GM12878 (cell line): ENCODE measurements around the gene RO60. TPM values are rescaled to one million over a fixed set of nuclear protein-coding genes. Genes with fewer than 3 reads are reported as not detected.

Source experiments
- ATAC-seq: fragments of 200-7000 bp; cut with Tn5 transposase; 3 replicates; pipeline ENCODE4 v1.9.1; 2020; ENCODE audit warnings: mild to moderate bottlenecking, moderate library complexity
- BruUV-seq: library from RNA; stranded (reverse); fragments of 400-500 nt; replicated peaks from 2 replicates; lab custom pipeline; 2021; lab: Mats Ljungman, UMichigan
- CTCF ChIA-PET: fragments of 300-600 bp; sonication (Branson Sonifier 250); formaldehyde crosslinking; extraction: SDS; loops from one replicate; lab custom pipeline; 2021; ENCODE audit warnings: inconsistent platforms; lab: Yijun Ruan, JAX
- POLR2A ChIA-PET: fragments of 350-600 bp; formaldehyde crosslinking; extraction: SDS; loops from one replicate; lab custom pipeline; 2021; ENCODE audit warnings: inconsistent platforms; lab: Charles Lee
- RAD21 ChIA-PET: fragments of 300-600 bp; sonication (Branson Sonifier 250); formaldehyde crosslinking; loops from one replicate; lab custom pipeline; 2023; ENCODE audit warnings: antibody characterized with exemption; ENCODE audit not compliant: unreplicated experiment; lab: Charles Lee
- SMC1A ChIA-PET: fragments of 300-600 bp; sonication (Branson Sonifier 250); formaldehyde crosslinking; loops from one replicate; lab custom pipeline; 2023; ENCODE audit not compliant: unreplicated experiment, uncharacterized antibody; lab: Charles Lee
- DNase-seq: peaks from one replicate; pipeline ENCODE4 v3.0.0-alpha.2; 2011; ENCODE audit warnings: low read depth, low spot score
- FAIRE-seq: peaks from 3 replicates; lab custom pipeline; 2011; peaks lifted over from hg19 to GRCh38; lab: Jason Lieb, UNC
- H2AFZ ChIP-seq: 2 replicates; pipeline ENCODE4 v1.6.0; 2011; ENCODE audit warnings: low read depth, low read length, control low read depth; ENCODE audit not compliant: control insufficient read depth
- H3K27ac ChIP-seq: 2 replicates; pipeline ENCODE4 v1.5.1; 2011; ENCODE audit warnings: control low read depth; ENCODE audit not compliant: control insufficient read depth, insufficient read depth
- H3K27me3 ChIP-seq, 2 experiments: replicated peaks in 1 of 2; 2 replicates each; pipeline versions ENCODE4 v1.6.0 to v1.6.1; 2011; ENCODE audit warnings: low read length in 1 of 2; ENCODE audit not compliant: control insufficient read depth in 2 of 2, insufficient read depth in 2 of 2
- H3K36me3 ChIP-seq, 2 experiments: 2 replicates each; pipeline ENCODE4 v1.5.1; 2011; ENCODE audit warnings: low read length in 1 of 2; ENCODE audit not compliant: control insufficient read depth in 2 of 2, insufficient read depth in 2 of 2
- H3K4me1 ChIP-seq: 2 replicates; pipeline ENCODE4 v1.6.1; 2011; ENCODE audit warnings: mild to moderate bottlenecking, low read length, moderate library complexity, mixed read lengths; ENCODE audit not compliant: control insufficient read depth, insufficient read depth
- H3K4me2 ChIP-seq: 2 replicates; pipeline ENCODE4 v1.6.0; 2011; ENCODE audit warnings: control low read depth; ENCODE audit not compliant: control insufficient read depth, insufficient read depth
- H3K4me3 ChIP-seq: fragments of 200-600 bp; sonication (generic); 2 replicates; pipeline ENCODE4 v1.5.1; 2016
- H3K79me2 ChIP-seq: 2 replicates; pipeline ENCODE4 v1.6.0; 2011; ENCODE audit warnings: low read length; ENCODE audit not compliant: control insufficient read depth, insufficient read depth
- H3K9ac ChIP-seq: 2 replicates; pipeline ENCODE4 v1.8.0; 2011; ENCODE audit warnings: low read length, control low read depth, mixed read lengths; ENCODE audit not compliant: control insufficient read depth, insufficient read depth
- H3K9me3 ChIP-seq: replicated peaks from 3 replicates; pipeline ENCODE4 v1.5.1; 2011; ENCODE audit warnings: mild to moderate bottlenecking, low read length; ENCODE audit not compliant: control insufficient read depth, insufficient read depth
- H4K20me1 ChIP-seq: 2 replicates; pipeline ENCODE4 v1.6.0; 2011; ENCODE audit not compliant: control insufficient read depth, insufficient read depth
- BMI1 ChIP-seq: fragments of 450-650 bp; IDR thresholded peaks from 2 replicates; pipeline ENCODE4 v1.6.1; 2016; ENCODE audit warnings: mild to moderate bottlenecking, moderate library complexity, borderline replicate concordance
- CREM ChIP-seq: IDR thresholded peaks from 2 replicates; pipeline ENCODE4 v1.6.1; 2014; ENCODE audit warnings: antibody characterized with exemption, low read depth
- ETV6 ChIP-seq, 2 experiments: fragments of 450-650 bp in 1 of 2; IDR thresholded peaks in 1 of 2; conservative IDR thresholded peaks in 1 of 2; 2 replicates each; pipeline ENCODE4 v1.6.1; 2014; ENCODE audit warnings: antibody characterized with exemption in 1 of 2, borderline replicate concordance in 1 of 2, low read depth in 1 of 2, mild to moderate bottlenecking in 1 of 2, moderate library complexity in 1 of 2
- GATAD2B ChIP-seq: fragments of 450-650 bp; conservative IDR thresholded peaks from 2 replicates; pipeline ENCODE4 v1.6.1; 2017; ENCODE audit warnings: low read depth, mild to moderate bottlenecking, moderate library complexity
- IRF4 ChIP-seq: IDR thresholded peaks from 2 replicates; pipeline ENCODE4 v1.6.1; 2011; ENCODE audit warnings: low read depth, low read length
- KLF5 ChIP-seq: fragments of 450-650 bp; IDR thresholded peaks from 2 replicates; pipeline ENCODE4 v1.6.1; 2014; ENCODE audit warnings: mild to moderate bottlenecking; ENCODE audit not compliant: partially characterized antibody
- MEF2A ChIP-seq: IDR thresholded peaks from 2 replicates; pipeline ENCODE4 v1.6.1; 2011; ENCODE audit warnings: low read depth, mild to moderate bottlenecking, low read length, moderate library complexity; ENCODE audit not compliant: insufficient read depth
- NFYB ChIP-seq: IDR thresholded peaks from 2 replicates; pipeline ENCODE4 v1.6.1; 2011; ENCODE audit warnings: low read depth, mild to moderate bottlenecking, low read length, improper control_type of control experiment, moderate library complexity; ENCODE audit not compliant: insufficient read depth
- POU2F2 ChIP-seq: IDR thresholded peaks from 3 replicates; pipeline ENCODE4 v1.6.1; 2011; ENCODE audit warnings: low read depth, mild to moderate bottlenecking, low read length, borderline replicate concordance
- SUZ12 ChIP-seq: fragments of 200-600 bp; sonication (generic); IDR thresholded peaks from one replicate; pipeline ENCODE4 v1.6.1; 2018; ENCODE audit warnings: antibody characterized with exemption, mild to moderate bottlenecking; ENCODE audit not compliant: unreplicated experiment
- YY1 ChIP-seq: IDR thresholded peaks from 2 replicates; pipeline ENCODE4 v1.6.1; 2011; ENCODE audit warnings: low read depth, mild to moderate bottlenecking, low read length
- ZNF207 ChIP-seq: fragments of 450-650 bp; IDR thresholded peaks from 2 replicates; pipeline ENCODE4 v1.6.1; 2014; ENCODE audit warnings: antibody characterized with exemption, mild to moderate bottlenecking, borderline replicate concordance
- WGBS: methylation state at CpG from one replicate; pipeline ENCODE4 v1.1.6; 2016; ENCODE audit warnings: low lambda C conversion rate; ENCODE audit not compliant: insufficient replicate concordance, insufficient coverage; ENCODE audit errors: missing lambda C conversion rate; 5-methylcytosine and 5-hydroxymethylcytosine counted together
- in situ Hi-C: fragments of 300-500 bp; cut with MboI; formaldehyde crosslinking; loops from 9 replicates; pipeline ENCODE4 v1.14.3; 2018; ENCODE audit warnings: mixed read lengths
- intact Hi-C: fragments of 100-400 bp; cut with micrococcal nuclease; formaldehyde crosslinking; loops from one replicate; pipeline ENCODE4 v1.14.2; 2022; ENCODE audit not compliant: unreplicated experiment
- polyA plus RNA-seq, 11 experiments: library from polyadenylated mRNA; depleted of rRNA in 4 of 11; unstranded in 6 of 11; stranded (reverse) in 5 of 11; fragments of >200 nt; fragmentation: Nextera tagmentation in 4 of 11; fragmentation: Illumina TruSeq in 1 of 11; extraction: Ambion mirVana in 4 of 11; extraction: Trizol in 1 of 11; gene quantifications; 1 replicate in 1 of 11; 2 replicates in 10 of 11; pipeline versions ENCODE4 v1.2.1 to v1.2.3, GENCODE V29; 2011 to 2016; ENCODE audit warnings: inconsistent platforms in 2 of 11, missing spikeins in 2 of 11, low read depth in 1 of 11
- total RNA-seq, 4 experiments: library from RNA; depleted of rRNA in 3 of 4; stranded (reverse); fragments of >200 nt in 3 of 4; fragmentation: Illumina TruSeq in 1 of 4; extraction: Trizol in 1 of 4; gene quantifications; 2 replicates each; pipeline versions ENCODE4 v1.2.1 to v1.2.3, GENCODE V29; 2013 to 2021
- TF ChIP-seq, protein P1 (sequence below): fragments of 450-650 bp; IDR thresholded peaks from 2 replicates; pipeline ENCODE4 v1.6.1; 2017; ENCODE audit warnings: low read depth, mild to moderate bottlenecking, moderate library complexity
- TF ChIP-seq, protein P2 (sequence below): fragments of 450-650 bp; IDR thresholded peaks from 2 replicates; pipeline ENCODE4 v1.6.1; 2017; ENCODE audit warnings: mild to moderate bottlenecking
- TF ChIP-seq, protein P3 (sequence below): fragments of 450-650 bp; IDR thresholded peaks from 2 replicates; pipeline ENCODE4 v1.6.1; 2017; ENCODE audit warnings: mild to moderate bottlenecking, low read depth, inconsistent platforms; ENCODE audit not compliant: poor library complexity, severe bottlenecking

RO60 gene
- total and polyA plus RNA-seq, 10 of the 15 experiments (the other 5 are each of a cell fraction or from before 2014, with no cell fraction given): 21.1 to 143 (median 83.1) TPM

DNA sequence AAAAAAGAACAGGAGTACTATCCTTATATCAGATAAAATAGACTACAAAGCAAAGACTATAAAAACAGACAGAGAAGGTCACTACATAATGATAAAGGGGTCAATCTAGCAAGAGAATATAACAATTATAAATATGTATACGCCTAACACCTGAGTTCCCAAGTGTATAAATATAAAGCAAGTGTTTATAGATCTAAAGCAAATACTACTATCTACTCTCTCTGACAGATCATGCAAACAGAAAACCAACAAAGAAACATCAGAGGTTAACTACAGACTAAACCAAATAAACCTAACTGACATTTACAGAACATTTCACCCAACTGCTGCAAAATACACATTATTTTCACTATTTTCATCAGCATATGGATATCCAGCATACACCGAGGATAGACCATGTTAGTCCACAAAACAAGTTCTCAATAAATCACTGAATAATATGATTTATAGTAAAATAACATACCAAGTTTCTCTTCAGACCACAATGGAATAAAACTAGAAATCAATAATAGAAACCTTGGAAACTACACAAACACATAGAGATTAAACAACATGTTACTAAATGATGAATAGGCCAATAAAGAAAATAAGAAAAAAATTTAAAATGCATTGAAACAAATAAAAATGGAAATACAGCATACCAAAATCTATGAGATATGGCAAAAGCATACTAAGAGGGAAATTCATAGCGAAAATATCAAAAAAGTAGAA, 22.9 kb upstream of the RO60 start:
- TF ChIP-seq ZNF207 (no peak), SUZ12 (no peak), CREM (no peak), MEF2A (no peak), IRF4 (no peak), BMI1 (no peak), GATAD2B (no peak), YY1 (no peak), NFYB (no peak), ETV6 (conservative IDR thresholded peaks at IDR 0.05 in 1 of 2, IDR thresholded peaks at IDR 0.05 in 1 of 2; ENCODE audit: borderline replicate concordance in 1 of 2, low read depth in 1 of 2) (no peak), KLF5 (no peak), POU2F2 (no peak)
- TF ChIP-seq, protein P1, sequence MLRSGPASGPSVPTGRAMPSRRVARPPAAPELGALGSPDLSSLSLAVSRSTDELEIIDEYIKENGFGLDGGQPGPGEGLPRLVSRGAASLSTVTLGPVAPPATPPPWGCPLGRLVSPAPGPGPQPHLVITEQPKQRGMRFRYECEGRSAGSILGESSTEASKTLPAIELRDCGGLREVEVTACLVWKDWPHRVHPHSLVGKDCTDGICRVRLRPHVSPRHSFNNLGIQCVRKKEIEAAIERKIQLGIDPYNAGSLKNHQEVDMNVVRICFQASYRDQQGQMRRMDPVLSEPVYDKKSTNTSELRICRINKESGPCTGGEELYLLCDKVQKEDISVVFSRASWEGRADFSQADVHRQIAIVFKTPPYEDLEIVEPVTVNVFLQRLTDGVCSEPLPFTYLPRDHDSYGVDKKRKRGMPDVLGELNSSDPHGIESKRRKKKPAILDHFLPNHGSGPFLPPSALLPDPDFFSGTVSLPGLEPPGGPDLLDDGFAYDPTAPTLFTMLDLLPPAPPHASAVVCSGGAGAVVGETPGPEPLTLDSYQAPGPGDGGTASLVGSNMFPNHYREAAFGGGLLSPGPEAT: no peak
- TF ChIP-seq, protein P2, sequence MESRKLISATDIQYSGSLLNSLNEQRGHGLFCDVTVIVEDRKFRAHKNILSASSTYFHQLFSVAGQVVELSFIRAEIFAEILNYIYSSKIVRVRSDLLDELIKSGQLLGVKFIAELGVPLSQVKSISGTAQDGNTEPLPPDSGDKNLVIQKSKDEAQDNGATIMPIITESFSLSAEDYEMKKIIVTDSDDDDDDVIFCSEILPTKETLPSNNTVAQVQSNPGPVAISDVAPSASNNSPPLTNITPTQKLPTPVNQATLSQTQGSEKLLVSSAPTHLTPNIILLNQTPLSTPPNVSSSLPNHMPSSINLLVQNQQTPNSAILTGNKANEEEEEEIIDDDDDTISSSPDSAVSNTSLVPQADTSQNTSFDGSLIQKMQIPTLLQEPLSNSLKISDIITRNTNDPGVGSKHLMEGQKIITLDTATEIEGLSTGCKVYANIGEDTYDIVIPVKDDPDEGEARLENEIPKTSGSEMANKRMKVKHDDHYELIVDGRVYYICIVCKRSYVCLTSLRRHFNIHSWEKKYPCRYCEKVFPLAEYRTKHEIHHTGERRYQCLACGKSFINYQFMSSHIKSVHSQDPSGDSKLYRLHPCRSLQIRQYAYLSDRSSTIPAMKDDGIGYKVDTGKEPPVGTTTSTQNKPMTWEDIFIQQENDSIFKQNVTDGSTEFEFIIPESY: no peak
- TF ChIP-seq, protein P3, sequence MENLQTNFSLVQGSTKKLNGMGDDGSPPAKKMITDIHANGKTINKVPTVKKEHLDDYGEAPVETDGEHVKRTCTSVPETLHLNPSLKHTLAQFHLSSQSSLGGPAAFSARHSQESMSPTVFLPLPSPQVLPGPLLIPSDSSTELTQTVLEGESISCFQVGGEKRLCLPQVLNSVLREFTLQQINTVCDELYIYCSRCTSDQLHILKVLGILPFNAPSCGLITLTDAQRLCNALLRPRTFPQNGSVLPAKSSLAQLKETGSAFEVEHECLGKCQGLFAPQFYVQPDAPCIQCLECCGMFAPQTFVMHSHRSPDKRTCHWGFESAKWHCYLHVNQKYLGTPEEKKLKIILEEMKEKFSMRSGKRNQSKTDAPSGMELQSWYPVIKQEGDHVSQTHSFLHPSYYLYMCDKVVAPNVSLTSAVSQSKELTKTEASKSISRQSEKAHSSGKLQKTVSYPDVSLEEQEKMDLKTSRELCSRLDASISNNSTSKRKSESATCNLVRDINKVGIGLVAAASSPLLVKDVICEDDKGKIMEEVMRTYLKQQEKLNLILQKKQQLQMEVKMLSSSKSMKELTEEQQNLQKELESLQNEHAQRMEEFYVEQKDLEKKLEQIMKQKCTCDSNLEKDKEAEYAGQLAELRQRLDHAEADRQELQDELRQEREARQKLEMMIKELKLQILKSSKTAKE: no peak
- intact Hi-C loops (no loop called here), in situ Hi-C loops (no loop called here)
- no peaks in the 10 kb centered on the region for H3K27me3 ChIP-seq
- H3K9me3 ChIP-seq: no peaks in the 10 kb centered on the region; the same call in 2 of the 3 replicates
- FAIRE-seq: no peak
- peaks cover 27% of the 10 kb centered on the region for H3K79me2 ChIP-seq
- H3K4me3 ChIP-seq: no peak overlapping the region
- H3K9ac ChIP-seq: no peak overlapping the region
- ChIA-PET POLR2A (no interaction called here), CTCF (interaction anchor here (1.4 kb wide), 1 partner anchor 233 kb away, joined by 3 read pairs; no protein-coding TSS in a partner anchor), RAD21 (no interaction called here), SMC1A (no interaction called here)
- no TSS peak for BruUV-seq
- H3K4me1 ChIP-seq: no peaks in the 10 kb centered on the region
- H3K4me2 ChIP-seq: no peak overlapping the region
- 100% methylated on average over 3 of the region's 3 CpGs for WGBS
- H4K20me1 ChIP-seq: no peaks in the 10 kb centered on the region
- peaks cover 0 to 4% of the 10 kb centered on the region in 2 experiments; a peak in 1 of 4 replicates for H3K36me3 ChIP-seq
- no peak for ATAC-seq
- H3K27ac ChIP-seq: no peak overlapping the region
- H2AFZ ChIP-seq: no peak overlapping the region
- no peak for DNase-seq
